Erythroblast (primary cell): ENCODE results near the gene PNMT.

Experiments used
- GATA1 ChIP-seq: IDR thresholded peaks from 2 replicates; pipeline ENCODE4 v1.6.1; 2011; ENCODE audit warnings: low read depth, mild to moderate bottlenecking, control low read depth, low read length, moderate library complexity
- POLR2A ChIP-seq: IDR thresholded peaks from 2 replicates; pipeline ENCODE4 v1.6.1; 2011; ENCODE audit warnings: mild to moderate bottlenecking, low read length

GRCh38 chr17:39719563-39720355 is 51.5 kb downstream of the PNMT start:
- TF ChIP-seq POLR2A (no peak), GATA1 (no peak)
